KBM-7 (cell line): ENCODE results near the gene KDM2B.

Source experiments
- DNase-seq: peaks from one replicate; pipeline ENCODE4 v3.0.0-alpha.2; 2015
- in situ Hi-C: fragments of 300-500 bp; cut with MboI; formaldehyde crosslinking; loops from 2 replicates; pipeline ENCODE4 v1.14.3; 2020; ENCODE audit warnings: low sequenced_read_pairs, low pct_unique_long_range_greater_than_20kb, mixed read lengths

Gene KDM2B

DNA sequence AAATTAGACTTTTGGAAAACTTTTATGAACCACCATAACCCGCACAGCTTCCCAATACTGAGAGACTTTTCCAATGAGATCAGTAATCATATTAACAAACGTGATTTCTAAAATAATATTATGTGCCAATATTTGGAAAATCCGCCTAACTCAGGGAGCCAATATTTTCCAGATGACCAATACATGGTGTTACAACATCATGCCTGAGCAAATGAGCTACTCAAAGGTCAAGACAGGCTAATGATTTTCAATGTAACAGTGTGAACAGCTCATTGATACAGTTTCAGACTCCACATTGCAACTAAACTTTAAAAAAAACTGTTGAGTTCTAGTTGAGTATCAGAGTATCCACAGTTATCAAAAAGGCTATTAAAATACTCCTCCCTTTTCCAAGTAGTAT is 134.1 kb downstream of the KDM2B start:
- in situ Hi-C loops = no loop called here

GRCh38 chr12:121444842-121445202 is 136.0 kb downstream of the KDM2B start:
- in situ Hi-C loops = no loop called here

More for the DNA sequence above, 134.1 kb downstream of the KDM2B start:
- no peak for DNase-seq

GRCh38 chr12:121443911-121444841 is 136.6 kb downstream of the KDM2B start:
- in situ Hi-C loops = no loop called here
- no peak for DNase-seq

More at GRCh38 chr12:121444842-121445202, 136.0 kb downstream of the KDM2B start:
- no peak for DNase-seq

DNA sequence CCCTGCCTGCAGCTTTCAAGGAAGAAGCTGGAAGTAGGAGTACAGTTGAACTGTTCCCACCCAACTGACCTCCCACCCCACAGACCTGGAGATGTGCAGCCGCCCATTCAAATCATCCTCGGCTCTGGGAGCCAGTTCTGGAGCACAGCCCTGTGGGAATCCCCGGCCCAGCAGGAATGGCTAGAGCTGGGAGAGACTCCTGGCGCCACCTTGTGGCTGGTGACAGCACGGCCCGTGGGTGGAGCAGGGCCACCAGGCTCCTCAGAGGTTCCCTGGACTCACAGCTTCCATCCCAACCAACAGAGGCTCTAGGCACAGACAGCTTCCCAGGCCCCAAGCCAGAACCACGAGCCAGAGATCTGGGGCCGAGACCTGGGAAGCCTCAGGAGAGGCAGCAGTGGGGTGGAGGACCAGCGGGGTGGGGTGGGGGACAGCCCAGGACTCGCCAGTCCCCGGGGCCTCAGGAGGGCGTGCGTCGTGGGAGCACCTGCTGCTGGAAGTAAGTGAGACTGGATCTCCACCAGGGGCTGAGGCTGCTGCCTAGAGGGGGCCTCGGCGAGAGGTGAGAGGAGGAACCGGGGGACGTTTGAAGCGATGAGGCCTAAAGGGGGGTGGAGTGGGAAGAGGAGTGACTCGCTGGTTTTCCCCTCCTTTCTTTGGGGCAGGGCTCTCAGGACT is 137.5 kb downstream of the KDM2B start:
- peak; percentile 78 for DNase-seq
- in situ Hi-C loops = no loop called here

- in situ Hi-C loops = no loop called here
- no peak for DNase-seq
These were observed 138.5 kb downstream of the KDM2B start for GRCh38 chr12:121442028-121442948.

DNA sequence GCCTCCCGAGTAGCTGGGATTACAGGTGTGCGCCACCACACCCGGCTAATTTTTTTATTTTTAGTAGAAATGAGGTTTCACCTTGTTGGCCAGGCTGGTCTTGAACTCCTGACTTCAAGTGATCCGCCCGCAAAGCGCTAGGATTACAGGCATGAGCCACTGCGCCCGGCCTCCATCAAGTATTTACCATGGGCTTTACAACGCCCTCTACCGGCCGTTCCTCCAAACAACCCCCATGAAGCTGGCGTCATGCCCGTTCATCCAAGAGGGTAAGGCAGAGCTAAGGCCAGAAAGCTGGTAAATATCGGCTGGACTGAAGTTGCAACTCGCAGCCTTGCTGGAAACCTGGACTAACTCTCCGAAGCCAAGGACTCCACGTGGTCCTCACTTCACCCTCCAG is 139.3 kb downstream of the KDM2B start:
- peak; percentile 35 for DNase-seq
- in situ Hi-C loops = no loop called here

- in situ Hi-C loops = no loop called here
- DNase-seq = no peak
These were observed 140.1 kb downstream of the KDM2B start for GRCh38 chr12:121440768-121441167.

- in situ Hi-C loops = no loop called here
These were observed 141.1 kb downstream of the KDM2B start for GRCh38 chr12:121439715-121440114.

DNA sequence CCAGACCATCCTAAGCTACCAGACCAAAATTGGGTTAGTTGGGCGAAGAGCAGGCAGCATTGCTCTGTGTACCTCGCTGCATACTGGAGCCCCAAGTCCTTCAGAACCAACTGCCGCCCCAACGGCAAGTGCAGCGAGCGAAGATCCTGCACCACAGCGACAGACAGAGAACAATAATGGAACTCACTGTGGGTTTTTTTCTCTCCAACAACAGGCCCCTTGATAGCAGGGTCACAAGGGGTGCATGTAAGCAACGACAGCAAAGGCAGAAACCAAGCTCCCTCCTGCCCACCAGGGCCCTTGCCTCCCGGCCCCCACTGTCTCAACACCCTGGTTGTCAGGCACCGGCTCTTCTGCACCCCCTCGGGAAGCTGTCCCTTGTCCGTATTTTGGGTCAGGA is 141.9 kb downstream of the KDM2B start:
- in situ Hi-C loops = no loop called here
- no peak for DNase-seq

More at GRCh38 chr12:121439715-121440114, 141.1 kb downstream of the KDM2B start:
- no peak for DNase-seq

GRCh38 chr12:121436706-121437105 is 144.1 kb downstream of the KDM2B start:
- in situ Hi-C loops = no loop called here

GRCh38 chr12:121432740-121433480 is 147.9 kb downstream of the KDM2B start:
- in situ Hi-C loops = no loop called here
- DNase-seq = peak; percentile 21

More at GRCh38 chr12:121436706-121437105, 144.1 kb downstream of the KDM2B start:
- no peak for DNase-seq

DNA sequence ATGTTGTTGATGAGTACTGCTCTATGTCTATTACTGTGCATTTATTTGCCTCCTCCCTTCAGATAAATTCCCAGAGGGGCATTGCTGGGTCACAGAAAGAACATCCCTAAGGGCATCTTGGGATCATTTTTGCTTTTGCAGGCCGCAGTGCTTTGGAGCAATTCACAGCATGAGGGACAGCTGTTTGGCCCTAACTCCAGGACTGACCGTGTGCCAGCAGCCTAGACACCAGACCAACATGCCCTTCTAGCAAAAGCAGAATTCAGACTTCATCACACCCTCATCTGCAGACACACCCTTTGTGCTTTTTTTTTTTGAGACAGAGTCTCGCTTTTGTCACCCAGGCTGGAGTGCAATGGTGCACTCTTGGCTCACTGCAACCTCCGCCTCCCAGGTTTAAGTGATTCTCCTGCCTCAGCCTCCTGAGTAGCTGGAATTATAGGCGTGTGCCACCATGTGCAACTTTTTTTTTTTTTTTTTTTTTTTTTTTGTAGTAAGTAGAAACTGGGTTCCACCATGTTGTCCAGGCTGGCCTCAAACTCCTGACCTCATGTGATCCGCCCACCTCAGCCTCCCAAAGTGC is 149.9 kb downstream of the KDM2B start:
- in situ Hi-C loops = no loop called here
- no peak for DNase-seq

DNA sequence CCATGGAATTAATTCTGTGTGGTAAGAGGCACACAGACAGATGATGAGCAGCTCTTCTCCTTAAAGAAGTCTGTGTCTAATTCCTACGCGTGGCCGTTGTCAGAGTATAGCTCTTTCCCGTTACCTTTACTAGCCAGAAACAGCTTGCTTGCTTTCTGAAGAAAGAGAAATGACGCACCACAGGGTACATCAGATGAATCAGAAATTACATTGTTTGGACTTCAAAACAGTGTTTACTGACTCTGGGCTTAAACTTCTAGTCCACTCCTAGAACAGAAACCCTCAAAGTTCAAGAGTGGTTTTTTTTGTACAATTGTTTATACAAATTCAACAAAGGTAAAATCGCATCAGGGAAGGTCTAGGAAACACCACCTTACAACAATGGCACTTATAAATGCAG is 151.9 kb downstream of the KDM2B start:
- DNase-seq = no peak
- in situ Hi-C loops = no loop called here

GRCh38 chr12:121427556-121428050 is 153.2 kb downstream of the KDM2B start:
- in situ Hi-C loops = no loop called here
- DNase-seq = no peak

DNA sequence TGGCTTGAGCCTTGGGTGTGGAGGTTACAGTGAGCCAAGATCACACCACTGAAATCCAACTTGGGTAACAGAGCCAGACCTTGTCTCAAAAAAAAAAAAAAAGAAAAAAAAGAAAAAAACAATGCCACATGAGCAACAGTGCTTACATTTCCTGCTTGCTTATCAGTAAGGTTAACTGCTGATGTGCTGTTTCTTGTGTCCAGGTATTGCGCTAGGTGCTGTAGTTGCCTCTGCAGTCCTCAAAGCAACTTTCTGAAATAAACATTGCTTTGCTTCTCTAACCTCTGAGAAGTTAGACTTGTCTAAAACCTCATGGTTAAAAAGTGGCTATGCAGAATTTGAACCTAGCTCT is 156.2 kb downstream of the KDM2B start:
- in situ Hi-C loops = no loop called here
- no peak for DNase-seq

DNA sequence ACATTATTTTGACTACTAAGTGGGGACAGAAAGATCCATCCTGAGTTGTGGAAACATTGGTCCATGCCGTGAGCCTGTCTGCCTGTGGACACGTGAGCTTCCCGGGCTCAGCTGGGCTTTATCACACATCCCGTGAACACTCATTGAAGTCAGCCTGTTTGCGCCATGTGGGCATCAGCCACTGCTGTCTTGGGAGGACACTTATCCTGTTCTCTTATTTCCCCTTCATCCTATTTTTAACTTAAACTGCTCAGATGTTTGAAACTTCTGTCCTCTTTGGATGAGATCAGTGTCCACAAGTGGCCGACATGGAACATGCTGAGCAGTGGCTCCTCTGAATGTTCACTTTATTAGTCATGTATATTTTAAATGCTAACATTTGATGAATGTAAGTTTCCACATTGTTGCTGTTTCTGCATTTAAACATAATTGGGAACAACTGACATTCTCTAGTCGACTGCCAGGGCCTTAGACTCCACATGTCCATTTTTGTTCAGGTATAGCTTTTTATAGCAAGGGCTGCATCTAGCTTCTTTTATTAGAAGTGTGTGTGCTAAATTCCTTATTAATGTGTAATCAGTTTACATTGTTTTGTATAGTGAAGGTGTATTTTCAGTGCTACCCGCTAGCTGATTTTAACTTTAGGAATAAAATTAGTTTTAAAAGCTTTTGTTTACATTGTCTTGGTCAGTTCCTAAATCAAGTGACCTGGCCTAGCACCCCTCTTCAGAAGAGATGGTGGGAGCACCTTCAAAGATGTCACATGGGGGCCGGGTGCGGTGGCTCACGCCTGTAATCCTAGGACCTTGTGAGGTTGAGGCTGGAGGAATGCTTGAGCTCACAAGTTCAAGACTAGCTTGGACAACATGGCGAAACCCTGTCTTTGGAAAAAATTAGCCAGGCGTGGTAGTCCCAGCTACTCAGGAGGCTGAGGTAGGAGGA is 156.9 kb downstream of the KDM2B start:
- DNase-seq = no peak
- in situ Hi-C loops = no loop called here

- in situ Hi-C loops = no loop called here
- DNase-seq = no peak
These were observed 157.6 kb downstream of the KDM2B start for GRCh38 chr12:121423253-121423652.
